ENCODE measurements around the gene PALLD.
A peak's percentile ranks its signal among the peaks of the same experiment; 100 is the strongest.

PALLD gene

GRCh38 chr4:168641811-168642140, 144.9 kb downstream of the PALLD start:
- H3K4me3 ChIP-seq (ENCODE audit: low read length): no peak overlapping the region
- H3K9ac ChIP-seq (ENCODE audit: low read length): no peak overlapping the region

GRCh38 chr4:168642591-168642990, 145.7 kb downstream of the PALLD start:
- Histone ChIP-seq H3K4me3 (ENCODE audit: low read length) (no peak overlapping the region), H3K9me3 (ENCODE audit: control insufficient read depth, low read length) (no peaks in the 10 kb centered on the region), H3K4me1 (ENCODE audit: control insufficient read depth, insufficient read depth, low read length) (peaks cover 23% of the 10 kb centered on the region), H3K9ac (ENCODE audit: low read length) (no peak overlapping the region), H3K36me3 (ENCODE audit: control insufficient read depth, insufficient read depth, low read length, severe bottlenecking) (no peaks in the 10 kb centered on the region), H3K27me3 (replicated peaks; ENCODE audit: control insufficient read depth, insufficient read depth, low read length) (no peaks in the 10 kb centered on the region)
- no peak for DNase-seq (ENCODE audit: low read depth)

More at GRCh38 chr4:168641811-168642140, 144.9 kb downstream of the PALLD start:
- H3K9me3 ChIP-seq (ENCODE audit: control insufficient read depth, low read length): no peaks in the 10 kb centered on the region
- H3K4me1 ChIP-seq (ENCODE audit: control insufficient read depth, insufficient read depth, low read length): peaks cover 32% of the 10 kb centered on the region
- no peak for DNase-seq (ENCODE audit: low read depth)
- no peaks in the 10 kb centered on the region for H3K27me3 ChIP-seq (replicated peaks; ENCODE audit: control insufficient read depth, insufficient read depth, low read length)
- no peaks in the 10 kb centered on the region for H3K36me3 ChIP-seq (ENCODE audit: control insufficient read depth, insufficient read depth, low read length, severe bottlenecking)

- Histone ChIP-seq H3K4me1 (ENCODE audit: control insufficient read depth, insufficient read depth, low read length) (peaks cover 22% of the 10 kb centered on the region), H3K27me3 (replicated peaks; ENCODE audit: control insufficient read depth, insufficient read depth, low read length) (no peaks in the 10 kb centered on the region), H3K9ac (ENCODE audit: low read length) (peak overlapping the region; percentile 10), H3K4me3 (ENCODE audit: low read length) (peak overlapping the region; percentile 10), H3K9me3 (ENCODE audit: control insufficient read depth, low read length) (no peaks in the 10 kb centered on the region), H3K36me3 (ENCODE audit: control insufficient read depth, insufficient read depth, low read length, severe bottlenecking) (no peaks in the 10 kb centered on the region)
- peak; percentile 77 for DNase-seq (ENCODE audit: low read depth)
Measured at GRCh38 chr4:168643111-168643795, 146.4 kb downstream of the PALLD start.

- Histone ChIP-seq H3K36me3 (ENCODE audit: control insufficient read depth, insufficient read depth, low read length, severe bottlenecking) (no peaks in the 10 kb centered on the region), H3K4me3 (ENCODE audit: low read length) (peak overlapping the region; percentile 10), H3K9ac (ENCODE audit: low read length) (no peak overlapping the region), H3K9me3 (ENCODE audit: control insufficient read depth, low read length) (no peaks in the 10 kb centered on the region), H3K4me1 (ENCODE audit: control insufficient read depth, insufficient read depth, low read length) (peaks cover 20% of the 10 kb centered on the region), H3K27me3 (replicated peaks; ENCODE audit: control insufficient read depth, insufficient read depth, low read length) (no peaks in the 10 kb centered on the region)
- DNase-seq (ENCODE audit: low read depth): no peak
Measured at GRCh38 chr4:168643796-168644159, 146.9 kb downstream of the PALLD start.

- peaks cover 20% of the 10 kb centered on the region for H3K4me1 ChIP-seq (ENCODE audit: control insufficient read depth, insufficient read depth, low read length)
- no peaks in the 10 kb centered on the region for H3K36me3 ChIP-seq (ENCODE audit: control insufficient read depth, insufficient read depth, low read length, severe bottlenecking)
- no peaks in the 10 kb centered on the region for H3K9me3 ChIP-seq (ENCODE audit: control insufficient read depth, low read length)
- H3K9ac ChIP-seq (ENCODE audit: low read length): no peak overlapping the region
- H3K27me3 ChIP-seq (replicated peaks; ENCODE audit: control insufficient read depth, insufficient read depth, low read length): no peaks in the 10 kb centered on the region
- no peak overlapping the region for H3K4me3 ChIP-seq (ENCODE audit: low read length)
- DNase-seq (ENCODE audit: low read depth): no peak
Measured at GRCh38 chr4:168646001-168646768, 149.3 kb downstream of the PALLD start.

- Histone ChIP-seq H3K36me3 (ENCODE audit: control insufficient read depth, insufficient read depth, low read length, severe bottlenecking) (no peaks in the 10 kb centered on the region), H3K27me3 (replicated peaks; ENCODE audit: control insufficient read depth, insufficient read depth, low read length) (no peaks in the 10 kb centered on the region), H3K4me3 (ENCODE audit: low read length) (no peak overlapping the region), H3K9me3 (ENCODE audit: control insufficient read depth, low read length) (no peaks in the 10 kb centered on the region), H3K4me1 (ENCODE audit: control insufficient read depth, insufficient read depth, low read length) (peaks cover 19% of the 10 kb centered on the region), H3K9ac (ENCODE audit: low read length) (no peak overlapping the region)
- no peak for DNase-seq (ENCODE audit: low read depth)
Measured at GRCh38 chr4:168647646-168648375, 151.0 kb downstream of the PALLD start.

- Histone ChIP-seq H3K9ac (ENCODE audit: low read length) (no peak overlapping the region), H3K4me1 (ENCODE audit: control insufficient read depth, insufficient read depth, low read length) (peaks cover 12% of the 10 kb centered on the region), H3K36me3 (ENCODE audit: control insufficient read depth, insufficient read depth, low read length, severe bottlenecking) (no peaks in the 10 kb centered on the region), H3K27me3 (replicated peaks; ENCODE audit: control insufficient read depth, insufficient read depth, low read length) (no peaks in the 10 kb centered on the region), H3K9me3 (ENCODE audit: control insufficient read depth, low read length) (no peaks in the 10 kb centered on the region), H3K4me3 (ENCODE audit: low read length) (no peak overlapping the region)
- no peak for DNase-seq (ENCODE audit: low read depth)
Measured at GRCh38 chr4:168648494-168648893, 151.6 kb downstream of the PALLD start.

- no peaks in the 10 kb centered on the region for H3K36me3 ChIP-seq (ENCODE audit: control insufficient read depth, insufficient read depth, low read length, severe bottlenecking)
- peak; percentile 50 for DNase-seq (ENCODE audit: low read depth)
- no peak overlapping the region for H3K4me3 ChIP-seq (ENCODE audit: low read length)
- no peaks in the 10 kb centered on the region for H3K9me3 ChIP-seq (ENCODE audit: control insufficient read depth, low read length)
- no peak overlapping the region for H3K9ac ChIP-seq (ENCODE audit: low read length)
- no peaks in the 10 kb centered on the region for H3K27me3 ChIP-seq (replicated peaks; ENCODE audit: control insufficient read depth, insufficient read depth, low read length)
- peaks cover 10% of the 10 kb centered on the region for H3K4me1 ChIP-seq (ENCODE audit: control insufficient read depth, insufficient read depth, low read length)
Measured at GRCh38 chr4:168648929-168649328, 152.1 kb downstream of the PALLD start.

- H3K27me3 ChIP-seq (replicated peaks; ENCODE audit: control insufficient read depth, insufficient read depth, low read length): no peaks in the 10 kb centered on the region
- DNase-seq (ENCODE audit: low read depth): no peak
- no peak overlapping the region for H3K4me3 ChIP-seq (ENCODE audit: low read length)
- H3K9me3 ChIP-seq (ENCODE audit: control insufficient read depth, low read length): no peaks in the 10 kb centered on the region
- no peak overlapping the region for H3K9ac ChIP-seq (ENCODE audit: low read length)
- no peaks in the 10 kb centered on the region for H3K36me3 ChIP-seq (ENCODE audit: control insufficient read depth, insufficient read depth, low read length, severe bottlenecking)
- H3K4me1 ChIP-seq (ENCODE audit: control insufficient read depth, insufficient read depth, low read length): peaks cover 18% of the 10 kb centered on the region
Measured at GRCh38 chr4:168651374-168651773, 154.5 kb downstream of the PALLD start.

- H3K4me1 ChIP-seq (ENCODE audit: control insufficient read depth, insufficient read depth, low read length): peaks cover 23% of the 10 kb centered on the region
- H3K36me3 ChIP-seq (ENCODE audit: control insufficient read depth, insufficient read depth, low read length, severe bottlenecking): no peaks in the 10 kb centered on the region
- no peaks in the 10 kb centered on the region for H3K27me3 ChIP-seq (replicated peaks; ENCODE audit: control insufficient read depth, insufficient read depth, low read length)
- no peak overlapping the region for H3K4me3 ChIP-seq (ENCODE audit: low read length)
- no peak overlapping the region for H3K9ac ChIP-seq (ENCODE audit: low read length)
- DNase-seq (ENCODE audit: low read depth): no peak
- H3K9me3 ChIP-seq (ENCODE audit: control insufficient read depth, low read length): no peaks in the 10 kb centered on the region
Measured at GRCh38 chr4:168651864-168652263, 155.0 kb downstream of the PALLD start.

GRCh38 chr4:168652755-168653154, 155.9 kb downstream of the PALLD start:
- Histone ChIP-seq H3K36me3 (ENCODE audit: control insufficient read depth, insufficient read depth, low read length, severe bottlenecking) (no peaks in the 10 kb centered on the region), H3K4me3 (ENCODE audit: low read length) (no peak overlapping the region), H3K9ac (ENCODE audit: low read length) (no peak overlapping the region), H3K9me3 (ENCODE audit: control insufficient read depth, low read length) (no peaks in the 10 kb centered on the region), H3K27me3 (replicated peaks; ENCODE audit: control insufficient read depth, insufficient read depth, low read length) (no peaks in the 10 kb centered on the region), H3K4me1 (ENCODE audit: control insufficient read depth, insufficient read depth, low read length) (peaks cover 30% of the 10 kb centered on the region)
- DNase-seq (ENCODE audit: low read depth): no peak

Data from adipocyte (in vitro differentiated cells).